Liver (tissue), 9 donors: Measurements from ENCODE around the gene ADRA2A. TPM values are rescaled to one million over a fixed set of nuclear protein-coding genes. Genes with fewer than 3 reads are reported as not detected.
A peak's percentile ranks its signal among the peaks of the same experiment; 100 is the strongest.

Source experiments
- DNase-seq: peaks from one replicate; pipeline ENCODE4 v3.0.0-alpha.2; 2017; ENCODE audit warnings: low spot score
- H3K27ac ChIP-seq, 2 donors: one replicate each; pipeline ENCODE4 v1.7.0; 2013; ENCODE audit warnings: inconsistent platforms in 2 of 2, low read length in 2 of 2, control low read depth in 1 of 2, low read depth in 1 of 2, mild to moderate bottlenecking in 1 of 2
- H3K27me3 ChIP-seq, 4 donors: one replicate each; pipeline versions ENCODE4 v1.6.1 to v1.7.0; 2013; ENCODE audit warnings: low read length in 3 of 4, inconsistent platforms in 1 of 4, mild to moderate bottlenecking in 1 of 4, moderate library complexity in 1 of 4; ENCODE audit not compliant: control insufficient read depth in 4 of 4, insufficient read depth in 4 of 4
- H3K36me3 ChIP-seq, 4 donors: one replicate each; pipeline versions ENCODE4 v1.6.1 to v1.7.0; 2013; ENCODE audit warnings: low read length in 3 of 4, mild to moderate bottlenecking in 3 of 4, low read depth in 1 of 4, moderate library complexity in 1 of 4; ENCODE audit not compliant: control insufficient read depth in 4 of 4, insufficient read depth in 3 of 4
- H3K4me1 ChIP-seq, 4 donors: one replicate each; pipeline versions ENCODE4 v1.6.1 to v1.7.0; 2013; ENCODE audit warnings: low read length in 3 of 4, mild to moderate bottlenecking in 3 of 4, moderate library complexity in 1 of 4; ENCODE audit not compliant: control insufficient read depth in 4 of 4, insufficient read depth in 4 of 4
- H3K4me3 ChIP-seq, 3 donors: one replicate each; pipeline versions ENCODE4 v1.6.1 to v1.7.0; 2013; ENCODE audit warnings: low read length in 3 of 3, control low read depth in 1 of 3, low read depth in 1 of 3, mild to moderate bottlenecking in 1 of 3
- H3K9ac ChIP-seq, 2 donors: one replicate each; pipeline ENCODE4 v1.7.0; 2013; ENCODE audit warnings: low read length in 2 of 2, mild to moderate bottlenecking in 2 of 2, moderate library complexity in 2 of 2, control low read depth in 1 of 2, low read depth in 1 of 2
- H3K9me3 ChIP-seq, 4 donors: one replicate each; pipeline versions ENCODE4 v1.6.1 to v1.7.0; 2013; ENCODE audit warnings: low read length in 3 of 4; ENCODE audit not compliant: control insufficient read depth in 4 of 4
- ATF3 ChIP-seq: IDR thresholded peaks from 2 replicates; pipeline ENCODE4 v1.6.1; 2016; ENCODE audit warnings: antibody characterized with exemption
- EGR1 ChIP-seq, 2 donors: IDR thresholded peaks; 2 replicates each; pipeline ENCODE4 v1.6.1; 2016 to 2018; ENCODE audit warnings: antibody characterized with exemption in 2 of 2, low read depth in 2 of 2
- FOXA1 ChIP-seq: IDR thresholded peaks from 2 replicates; pipeline ENCODE4 v1.6.1; 2016; ENCODE audit warnings: antibody characterized with exemption
- FOXA2 ChIP-seq: IDR thresholded peaks from 2 replicates; pipeline ENCODE4 v1.6.1; 2016; ENCODE audit warnings: antibody characterized with exemption
- HNF4A ChIP-seq, 2 donors: conservative IDR thresholded peaks; 2 replicates each; pipeline ENCODE4 v1.6.1; 2016; ENCODE audit warnings: antibody characterized with exemption in 2 of 2, mild to moderate bottlenecking in 2 of 2
- HNF4G ChIP-seq: IDR thresholded peaks from 2 replicates; pipeline ENCODE4 v1.6.1; 2016; ENCODE audit warnings: antibody characterized with exemption
- JUND ChIP-seq, 2 donors: IDR thresholded peaks; 2 replicates each; pipeline ENCODE4 v1.6.1; 2016; ENCODE audit warnings: antibody characterized with exemption in 2 of 2
- RAD21 ChIP-seq, 2 donors: IDR thresholded peaks; 2 replicates each; pipeline ENCODE4 v1.6.1; 2016; ENCODE audit warnings: antibody characterized with exemption in 2 of 2, mild to moderate bottlenecking in 2 of 2
- RXRA ChIP-seq, 2 donors: IDR thresholded peaks; 2 replicates each; pipeline ENCODE4 v1.6.1; 2017 to 2018; ENCODE audit warnings: antibody characterized with exemption in 2 of 2, mild to moderate bottlenecking in 1 of 2
- SP1 ChIP-seq: IDR thresholded peaks from 2 replicates; pipeline ENCODE4 v1.6.1; 2018; ENCODE audit warnings: antibody characterized with exemption, mild to moderate bottlenecking
- TAF1 ChIP-seq: conservative IDR thresholded peaks from 2 replicates; pipeline ENCODE4 v1.6.1; 2016; ENCODE audit warnings: antibody characterized with exemption, mild to moderate bottlenecking
- WGBS: extraction: QIAGEN DNeasy Blood & Tissue Kit; methylation state at CpG from one replicate; pipeline ENCODE4 v1.1.7; 2013; 5-methylcytosine and 5-hydroxymethylcytosine counted together
- polyA plus RNA-seq, 2 donors: library from polyadenylated mRNA; stranded (reverse) in 1 of 2; unstranded in 1 of 2; fragments of 200-250 nt in 1 of 2; fragments of >200 nt in 1 of 2; fragmentation: Nextera tagmentation in 1 of 2; extraction: Ambion mirVana in 1 of 2; gene quantifications; one replicate each; pipeline versions ENCODE4 v1.2.1 to v1.2.3, GENCODE V29; 2013 to 2015
- total RNA-seq, 2 donors: library from RNA; depleted of rRNA; stranded (reverse); fragments of >200 nt; gene quantifications; one replicate each; pipeline ENCODE4 v1.2.3, GENCODE V29; 2014
- TF ChIP-seq, protein P1 (sequence below): IDR thresholded peaks from 2 replicates; pipeline ENCODE4 v1.6.1; 2016; ENCODE audit warnings: antibody characterized with exemption
- TF ChIP-seq, protein P2 (sequence below): IDR thresholded peaks from 2 replicates; pipeline ENCODE4 v1.6.1; 2016; ENCODE audit warnings: antibody characterized with exemption
- TF ChIP-seq, protein P3 (sequence below): fragments of 150-350 bp; IDR thresholded peaks from 2 replicates; pipeline ENCODE4 v1.5.1; 2017; ENCODE audit warnings: improper control_type of control experiment, low read depth, low read length; ENCODE audit not compliant: missing input control
- TF ChIP-seq, protein P4 (sequence below): IDR thresholded peaks from 2 replicates; pipeline ENCODE4 v1.6.1; 2016; ENCODE audit warnings: antibody characterized with exemption, mild to moderate bottlenecking
- donor health status: healthy.
- donor health status: healthy.
- donor health status: healthy.
- donor health status: healthy.
- donor health status: healthy.

The ADRA2A gene
- total and polyA plus RNA-seq, 4 donors: 0.15 to 0.50 (median 0.33) TPM

DNA sequence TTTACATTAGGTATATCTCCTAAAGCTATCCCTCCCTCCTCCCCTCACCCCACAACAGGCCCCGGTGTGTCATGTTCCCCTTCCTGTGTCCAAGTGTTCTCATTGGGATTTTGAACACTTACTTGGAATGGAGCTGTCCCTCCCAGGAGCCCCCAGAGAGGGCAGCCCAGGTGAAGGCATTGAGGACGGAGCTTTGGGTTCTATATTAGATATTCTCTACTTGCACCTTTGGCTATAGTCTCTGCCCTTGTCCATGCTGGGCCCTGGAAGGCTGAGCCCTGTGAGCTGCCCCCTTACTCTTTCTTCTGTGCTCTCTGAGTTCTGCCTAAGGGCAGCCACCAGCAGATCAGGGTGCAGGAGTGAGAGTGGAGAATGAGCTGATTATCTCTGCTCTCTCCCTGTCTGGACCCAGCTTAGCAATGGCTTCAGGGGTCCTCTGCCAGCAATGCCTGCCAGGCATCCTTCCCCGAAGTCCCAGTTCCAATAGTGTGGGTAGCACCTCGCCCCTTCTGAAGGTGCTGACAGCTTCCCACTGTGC lies 11.2 kb downstream of the ADRA2A start:
- no peak overlapping the region for H3K9ac ChIP-seq
- TF ChIP-seq SP1 (no peak), JUND (IDR thresholded peaks at IDR 0.05) (no peak), ATF3 (no peak), RAD21 (IDR thresholded peaks at IDR 0.05) (no peak)
- TF ChIP-seq, protein P1, sequence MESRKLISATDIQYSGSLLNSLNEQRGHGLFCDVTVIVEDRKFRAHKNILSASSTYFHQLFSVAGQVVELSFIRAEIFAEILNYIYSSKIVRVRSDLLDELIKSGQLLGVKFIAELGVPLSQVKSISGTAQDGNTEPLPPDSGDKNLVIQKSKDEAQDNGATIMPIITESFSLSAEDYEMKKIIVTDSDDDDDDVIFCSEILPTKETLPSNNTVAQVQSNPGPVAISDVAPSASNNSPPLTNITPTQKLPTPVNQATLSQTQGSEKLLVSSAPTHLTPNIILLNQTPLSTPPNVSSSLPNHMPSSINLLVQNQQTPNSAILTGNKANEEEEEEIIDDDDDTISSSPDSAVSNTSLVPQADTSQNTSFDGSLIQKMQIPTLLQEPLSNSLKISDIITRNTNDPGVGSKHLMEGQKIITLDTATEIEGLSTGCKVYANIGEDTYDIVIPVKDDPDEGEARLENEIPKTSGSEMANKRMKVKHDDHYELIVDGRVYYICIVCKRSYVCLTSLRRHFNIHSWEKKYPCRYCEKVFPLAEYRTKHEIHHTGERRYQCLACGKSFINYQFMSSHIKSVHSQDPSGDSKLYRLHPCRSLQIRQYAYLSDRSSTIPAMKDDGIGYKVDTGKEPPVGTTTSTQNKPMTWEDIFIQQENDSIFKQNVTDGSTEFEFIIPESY: no peak
- no peak overlapping the region for H3K27ac ChIP-seq
- no peaks in the 10 kb centered on the region for H3K9me3 ChIP-seq
- no peaks in the 10 kb centered on the region for H3K4me1 ChIP-seq
- no peak overlapping the region for H3K4me3 ChIP-seq
- peak; percentile 6 for DNase-seq
- H3K36me3 ChIP-seq: no peaks in the 10 kb centered on the region
- no peaks in the 10 kb centered on the region for H3K27me3 ChIP-seq
- WGBS: 90% methylated on average over 4 of the region's 4 CpGs

DNA sequence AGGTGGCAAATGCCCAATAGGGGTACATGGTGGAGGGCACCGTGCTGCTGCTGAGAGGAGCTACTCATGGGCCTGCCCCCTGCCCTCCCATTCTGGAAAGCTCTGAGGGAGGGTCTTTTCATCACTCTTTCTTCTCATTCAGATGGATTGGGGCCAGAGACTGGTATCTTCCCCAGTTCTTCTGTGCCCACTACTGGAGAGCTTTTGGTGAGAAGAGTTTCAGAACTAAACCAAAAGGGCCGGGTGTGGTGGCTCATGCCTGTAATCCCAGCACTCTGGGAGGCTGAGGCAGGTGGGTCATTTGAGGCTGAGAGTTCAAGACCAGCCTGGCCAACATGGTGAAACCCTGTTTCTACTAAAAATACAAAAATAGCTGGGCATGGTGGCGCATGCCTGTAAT lies 12.5 kb downstream of the ADRA2A start:
- H3K36me3 ChIP-seq: no peaks in the 10 kb centered on the region
- no peak for DNase-seq
- WGBS: 89% methylated on average over 3 of the region's 3 CpGs
- no peak for TF ChIP-seq RAD21 (IDR thresholded peaks at IDR 0.05)
- no peak for TF ChIP-seq SP1
- no peak for TF ChIP-seq ATF3
- TF ChIP-seq, protein P2, sequence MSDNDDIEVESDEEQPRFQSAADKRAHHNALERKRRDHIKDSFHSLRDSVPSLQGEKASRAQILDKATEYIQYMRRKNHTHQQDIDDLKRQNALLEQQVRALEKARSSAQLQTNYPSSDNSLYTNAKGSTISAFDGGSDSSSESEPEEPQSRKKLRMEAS: no peak
- TF ChIP-seq, protein P3, sequence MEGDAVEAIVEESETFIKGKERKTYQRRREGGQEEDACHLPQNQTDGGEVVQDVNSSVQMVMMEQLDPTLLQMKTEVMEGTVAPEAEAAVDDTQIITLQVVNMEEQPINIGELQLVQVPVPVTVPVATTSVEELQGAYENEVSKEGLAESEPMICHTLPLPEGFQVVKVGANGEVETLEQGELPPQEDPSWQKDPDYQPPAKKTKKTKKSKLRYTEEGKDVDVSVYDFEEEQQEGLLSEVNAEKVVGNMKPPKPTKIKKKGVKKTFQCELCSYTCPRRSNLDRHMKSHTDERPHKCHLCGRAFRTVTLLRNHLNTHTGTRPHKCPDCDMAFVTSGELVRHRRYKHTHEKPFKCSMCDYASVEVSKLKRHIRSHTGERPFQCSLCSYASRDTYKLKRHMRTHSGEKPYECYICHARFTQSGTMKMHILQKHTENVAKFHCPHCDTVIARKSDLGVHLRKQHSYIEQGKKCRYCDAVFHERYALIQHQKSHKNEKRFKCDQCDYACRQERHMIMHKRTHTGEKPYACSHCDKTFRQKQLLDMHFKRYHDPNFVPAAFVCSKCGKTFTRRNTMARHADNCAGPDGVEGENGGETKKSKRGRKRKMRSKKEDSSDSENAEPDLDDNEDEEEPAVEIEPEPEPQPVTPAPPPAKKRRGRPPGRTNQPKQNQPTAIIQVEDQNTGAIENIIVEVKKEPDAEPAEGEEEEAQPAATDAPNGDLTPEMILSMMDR: no peak
- no peak for TF ChIP-seq TAF1
- no peak for TF ChIP-seq EGR1 (IDR thresholded peaks at IDR 0.05; ENCODE audit: low read depth in 2 of 2)
- TF ChIP-seq, protein P4, sequence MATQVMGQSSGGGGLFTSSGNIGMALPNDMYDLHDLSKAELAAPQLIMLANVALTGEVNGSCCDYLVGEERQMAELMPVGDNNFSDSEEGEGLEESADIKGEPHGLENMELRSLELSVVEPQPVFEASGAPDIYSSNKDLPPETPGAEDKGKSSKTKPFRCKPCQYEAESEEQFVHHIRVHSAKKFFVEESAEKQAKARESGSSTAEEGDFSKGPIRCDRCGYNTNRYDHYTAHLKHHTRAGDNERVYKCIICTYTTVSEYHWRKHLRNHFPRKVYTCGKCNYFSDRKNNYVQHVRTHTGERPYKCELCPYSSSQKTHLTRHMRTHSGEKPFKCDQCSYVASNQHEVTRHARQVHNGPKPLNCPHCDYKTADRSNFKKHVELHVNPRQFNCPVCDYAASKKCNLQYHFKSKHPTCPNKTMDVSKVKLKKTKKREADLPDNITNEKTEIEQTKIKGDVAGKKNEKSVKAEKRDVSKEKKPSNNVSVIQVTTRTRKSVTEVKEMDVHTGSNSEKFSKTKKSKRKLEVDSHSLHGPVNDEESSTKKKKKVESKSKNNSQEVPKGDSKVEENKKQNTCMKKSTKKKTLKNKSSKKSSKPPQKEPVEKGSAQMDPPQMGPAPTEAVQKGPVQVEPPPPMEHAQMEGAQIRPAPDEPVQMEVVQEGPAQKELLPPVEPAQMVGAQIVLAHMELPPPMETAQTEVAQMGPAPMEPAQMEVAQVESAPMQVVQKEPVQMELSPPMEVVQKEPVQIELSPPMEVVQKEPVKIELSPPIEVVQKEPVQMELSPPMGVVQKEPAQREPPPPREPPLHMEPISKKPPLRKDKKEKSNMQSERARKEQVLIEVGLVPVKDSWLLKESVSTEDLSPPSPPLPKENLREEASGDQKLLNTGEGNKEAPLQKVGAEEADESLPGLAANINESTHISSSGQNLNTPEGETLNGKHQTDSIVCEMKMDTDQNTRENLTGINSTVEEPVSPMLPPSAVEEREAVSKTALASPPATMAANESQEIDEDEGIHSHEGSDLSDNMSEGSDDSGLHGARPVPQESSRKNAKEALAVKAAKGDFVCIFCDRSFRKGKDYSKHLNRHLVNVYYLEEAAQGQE: no peak
- TF ChIP-seq RXRA (IDR thresholded peaks at IDR 0.05): no peak
- no peak for TF ChIP-seq HNF4G
- no peak for TF ChIP-seq FOXA1
- no peak for TF ChIP-seq FOXA2
- TF ChIP-seq JUND (IDR thresholded peaks at IDR 0.05): no peak
- TF ChIP-seq, protein P1: no peak
- TF ChIP-seq HNF4A (conservative IDR thresholded peaks at IDR 0.05): no peak
- H3K4me3 ChIP-seq: no peak overlapping the region
- no peak overlapping the region for H3K9ac ChIP-seq
- H3K4me1 ChIP-seq: no peaks in the 10 kb centered on the region
- peaks cover 0 to 3% (median 0%) of the 10 kb centered on the region in 4 donors for H3K27me3 ChIP-seq
- H3K9me3 ChIP-seq: no peaks in the 10 kb centered on the region
- H3K27ac ChIP-seq: no peak overlapping the region
